GM12891 (cell line): ENCODE results near the gene FABP6.

ENCODE experiments used
- PAX5 ChIP-seq: IDR thresholded peaks from 2 replicates; pipeline ENCODE4 v1.6.1; 2011; ENCODE audit warnings: low read length, moderate library complexity, mild to moderate bottlenecking; ENCODE audit not compliant: insufficient read depth, severe bottlenecking
- POLR2A ChIP-seq: IDR thresholded peaks from 2 replicates; pipeline ENCODE4 v1.6.1; 2011; ENCODE audit warnings: low read depth, low read length, control low read depth
- POLR2AphosphoS5 ChIP-seq: IDR thresholded peaks from 2 replicates; pipeline ENCODE4 v1.6.1; 2011; ENCODE audit warnings: low read depth, low read length, control low read depth
- SPI1 ChIP-seq: IDR thresholded peaks from 2 replicates; pipeline ENCODE4 v1.6.1; 2011; ENCODE audit warnings: low read depth, low read length, control low read depth
- TAF1 ChIP-seq: IDR thresholded peaks from 2 replicates; pipeline ENCODE4 v1.6.1; 2011; ENCODE audit warnings: low read depth, low read length, control low read depth

DNA sequence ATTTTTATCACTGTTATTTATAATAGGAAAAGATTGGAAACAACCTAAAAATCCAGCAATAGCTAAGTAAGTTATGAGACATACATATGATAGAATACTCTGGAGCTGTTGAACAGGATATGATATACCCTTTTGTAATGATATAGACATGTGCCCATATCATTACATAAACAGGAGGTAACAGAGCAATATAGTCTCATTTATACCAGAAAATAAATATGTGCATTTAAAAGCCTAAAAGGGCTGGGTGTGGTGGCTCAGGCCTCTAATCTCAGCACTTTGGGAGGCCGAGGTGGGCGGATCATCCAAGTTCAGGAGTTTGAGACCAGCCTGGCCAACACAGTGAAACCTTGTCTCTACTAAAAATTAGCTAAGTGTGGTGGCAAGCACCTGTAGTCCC lies 2.3 kb upstream of the FABP6 start:
- TF ChIP-seq POLR2A (no peak), SPI1 (no peak), POLR2AphosphoS5 (no peak), PAX5 (no peak), TAF1 (no peak)
